Bronchial epithelial cell (primary cell): ENCODE results near the gene RGS8. TPM values are rescaled to one million over a fixed set of nuclear protein-coding genes. Genes with fewer than 3 reads are reported as not detected.
A peak's percentile ranks its signal among the peaks of the same experiment; 100 is the strongest.

Source experiments
- DNase-seq: peaks from one replicate; pipeline ENCODE4 v3.0.0-alpha.2; 2010; ENCODE audit warnings: low read depth
- FAIRE-seq: peaks from 2 replicates; lab custom pipeline; 2011; peaks lifted over from hg19 to GRCh38; lab: Jason Lieb, UNC
- H3K27me3 ChIP-seq: 2 replicates; pipeline ENCODE4 v1.5.1; 2011; ENCODE audit warnings: low read length; ENCODE audit not compliant: control insufficient read depth, insufficient read depth
- H3K36me3 ChIP-seq: 2 replicates; pipeline ENCODE4 v1.5.1; 2011; ENCODE audit warnings: low read length; ENCODE audit not compliant: control insufficient read depth, insufficient read depth
- H3K4me3 ChIP-seq: 2 replicates; pipeline ENCODE4 v1.5.1; 2011; ENCODE audit warnings: mild to moderate bottlenecking, low read depth, low read length, control low read depth
- CTCF ChIP-seq: IDR thresholded peaks from 2 replicates; pipeline ENCODE4 v1.5.1; 2011; ENCODE audit warnings: mild to moderate bottlenecking, moderate library complexity, low read length, control low read depth, inconsistent platforms; ENCODE audit not compliant: insufficient read depth, severe bottlenecking
- total RNA-seq: library from RNA; depleted of rRNA; stranded (reverse); fragments of >200 nt; gene quantifications from 2 replicates; pipeline ENCODE4 v1.2.1, GENCODE V29; 2014

RGS8 gene
- total RNA-seq, 1 donor from 2014 or later = under 0.01 TPM

DNA sequence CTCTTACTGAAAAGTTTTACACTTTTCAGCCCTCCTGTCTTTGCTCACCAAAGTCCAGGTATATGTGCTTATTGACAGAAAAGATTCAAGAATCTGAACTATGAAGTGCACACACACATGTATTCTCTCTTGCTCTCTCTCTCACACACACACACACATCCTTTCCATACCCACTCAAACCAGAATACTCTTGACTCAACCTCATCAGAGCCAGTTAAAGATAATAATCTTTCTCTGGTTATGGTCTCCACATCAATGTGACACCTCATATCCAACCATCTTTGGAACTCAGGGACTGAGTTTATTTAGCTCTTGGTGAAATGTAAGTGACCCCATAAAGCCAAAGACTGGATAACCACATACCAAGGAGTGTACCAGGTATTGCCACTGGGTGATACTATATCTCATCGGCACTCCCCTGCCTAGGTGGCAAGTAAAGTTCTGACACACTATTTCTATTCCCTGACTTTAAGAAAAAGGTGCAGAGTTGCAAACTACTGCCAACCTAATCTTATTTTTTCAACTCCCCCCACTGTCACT, 24.9 kb upstream of the RGS8 start:
- Histone ChIP-seq H3K36me3 (no peaks in the 10 kb centered on the region), H3K4me3 (no peak overlapping the region), H3K27me3 (no peaks in the 10 kb centered on the region)
- FAIRE-seq = no peak
- DNase-seq = no peak
- TF ChIP-seq CTCF = no peak

- DNase-seq (no peak), FAIRE-seq (no peak)
- no peak overlapping the region for H3K4me3 ChIP-seq
- no peak for TF ChIP-seq CTCF
- H3K36me3 ChIP-seq = no peaks in the 10 kb centered on the region
- H3K27me3 ChIP-seq = no peaks in the 10 kb centered on the region
Observed at GRCh38 chr1:182707122-182707521, 22.7 kb upstream of the RGS8 start.

- no peak for TF ChIP-seq CTCF
- Histone ChIP-seq H3K36me3 (no peaks in the 10 kb centered on the region), H3K4me3 (no peak overlapping the region), H3K27me3 (peaks cover under 1% of the 10 kb centered on the region)
- FAIRE-seq (no peak), DNase-seq (no peak)
Observed at GRCh38 chr1:182704677-182705076, 20.3 kb upstream of the RGS8 start.

- Histone ChIP-seq H3K27me3 (peaks cover 2% of the 10 kb centered on the region), H3K36me3 (no peaks in the 10 kb centered on the region), H3K4me3 (no peak overlapping the region)
- DNase-seq (no peak), FAIRE-seq (no peak)
- TF ChIP-seq CTCF = no peak
Observed at GRCh38 chr1:182703539-182703938, 19.2 kb upstream of the RGS8 start.

GRCh38 chr1:182702826-182703524, 18.6 kb upstream of the RGS8 start:
- H3K27me3 ChIP-seq = peaks cover 2% of the 10 kb centered on the region
- no peak for TF ChIP-seq CTCF
- no peaks in the 10 kb centered on the region for H3K36me3 ChIP-seq
- H3K4me3 ChIP-seq = no peak overlapping the region
- DNase-seq (no peak), FAIRE-seq (no peak)

GRCh38 chr1:182700351-182700709, 15.9 kb upstream of the RGS8 start:
- H3K27me3 ChIP-seq = peaks cover 2% of the 10 kb centered on the region
- no peak for TF ChIP-seq CTCF
- no peaks in the 10 kb centered on the region for H3K36me3 ChIP-seq
- H3K4me3 ChIP-seq = no peak overlapping the region
- peak; percentile 21 for DNase-seq
- no peak for FAIRE-seq
